ENCODE data around the gene ANGEL1.

GRCh38 chr14:76756371-76756750 lies 56.3 kb downstream of the ANGEL1 start:
- TF ChIP-seq CTCF (IDR thresholded peaks at IDR 0.05): no peak
- no peak for TF ChIP-seq POLR2A (IDR thresholded peaks at IDR 0.05)

Data from body of pancreas (tissue), 4 donors.